ENCODE data around the gene FBN1.

FBN1 gene

DNA sequence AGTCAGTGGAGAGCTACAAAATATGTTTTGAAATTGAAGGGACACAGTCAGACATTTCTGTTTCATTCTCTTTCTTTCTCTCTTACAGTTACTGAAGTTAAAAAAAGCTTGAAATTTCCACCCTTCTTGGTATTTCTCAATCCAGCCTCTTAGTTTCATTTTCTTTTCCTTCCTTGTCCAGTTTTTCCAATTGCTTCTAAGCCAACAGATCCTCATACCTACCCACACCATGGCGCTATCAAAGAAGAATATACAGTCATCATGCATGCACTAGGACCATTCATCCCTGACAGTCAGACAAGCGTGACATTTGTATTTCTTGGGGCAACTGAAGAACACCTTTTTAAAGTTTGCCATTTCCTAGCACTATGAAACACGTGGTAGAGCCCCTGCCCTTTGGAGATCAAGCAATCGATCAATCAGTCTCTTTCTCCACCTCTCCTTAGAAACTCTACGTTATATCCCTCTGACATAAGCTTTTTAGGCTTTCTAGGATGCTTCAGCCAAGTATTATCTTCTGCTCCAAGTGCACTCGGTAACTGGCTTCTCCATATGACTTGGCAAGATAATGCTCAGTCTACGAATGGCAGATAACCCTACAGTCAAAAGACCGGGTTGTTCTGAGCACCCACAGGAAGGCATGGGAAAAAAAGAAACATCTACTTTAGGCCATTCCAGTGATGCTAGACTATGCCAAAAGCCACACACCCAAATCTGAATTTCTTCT is 65.4 kb downstream of the FBN1 start:
- TF ChIP-seq, protein P1, sequence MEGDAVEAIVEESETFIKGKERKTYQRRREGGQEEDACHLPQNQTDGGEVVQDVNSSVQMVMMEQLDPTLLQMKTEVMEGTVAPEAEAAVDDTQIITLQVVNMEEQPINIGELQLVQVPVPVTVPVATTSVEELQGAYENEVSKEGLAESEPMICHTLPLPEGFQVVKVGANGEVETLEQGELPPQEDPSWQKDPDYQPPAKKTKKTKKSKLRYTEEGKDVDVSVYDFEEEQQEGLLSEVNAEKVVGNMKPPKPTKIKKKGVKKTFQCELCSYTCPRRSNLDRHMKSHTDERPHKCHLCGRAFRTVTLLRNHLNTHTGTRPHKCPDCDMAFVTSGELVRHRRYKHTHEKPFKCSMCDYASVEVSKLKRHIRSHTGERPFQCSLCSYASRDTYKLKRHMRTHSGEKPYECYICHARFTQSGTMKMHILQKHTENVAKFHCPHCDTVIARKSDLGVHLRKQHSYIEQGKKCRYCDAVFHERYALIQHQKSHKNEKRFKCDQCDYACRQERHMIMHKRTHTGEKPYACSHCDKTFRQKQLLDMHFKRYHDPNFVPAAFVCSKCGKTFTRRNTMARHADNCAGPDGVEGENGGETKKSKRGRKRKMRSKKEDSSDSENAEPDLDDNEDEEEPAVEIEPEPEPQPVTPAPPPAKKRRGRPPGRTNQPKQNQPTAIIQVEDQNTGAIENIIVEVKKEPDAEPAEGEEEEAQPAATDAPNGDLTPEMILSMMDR (IDR thresholded peaks at IDR 0.05) = no peak

DNA sequence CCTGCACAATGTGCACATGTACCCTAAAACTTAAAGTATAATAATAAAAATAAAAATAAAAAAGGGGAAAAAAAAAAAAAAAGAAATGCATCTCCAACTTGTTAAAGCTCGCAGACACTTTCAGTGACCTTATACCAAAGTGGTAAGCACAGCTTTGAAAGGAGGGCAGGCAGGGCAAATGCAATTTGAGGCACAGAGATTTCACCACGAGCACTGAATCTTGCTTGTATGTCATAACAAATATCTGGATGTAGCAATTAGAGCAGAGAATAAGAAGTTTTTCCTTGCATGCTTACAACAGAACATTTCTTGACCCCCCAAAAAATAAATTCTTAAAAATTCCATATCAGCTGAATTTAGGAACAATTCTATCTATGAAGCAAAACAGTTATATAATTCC is 66.5 kb downstream of the FBN1 start:
- TF ChIP-seq, protein P1 (IDR thresholded peaks at IDR 0.05) = no peak

DNA sequence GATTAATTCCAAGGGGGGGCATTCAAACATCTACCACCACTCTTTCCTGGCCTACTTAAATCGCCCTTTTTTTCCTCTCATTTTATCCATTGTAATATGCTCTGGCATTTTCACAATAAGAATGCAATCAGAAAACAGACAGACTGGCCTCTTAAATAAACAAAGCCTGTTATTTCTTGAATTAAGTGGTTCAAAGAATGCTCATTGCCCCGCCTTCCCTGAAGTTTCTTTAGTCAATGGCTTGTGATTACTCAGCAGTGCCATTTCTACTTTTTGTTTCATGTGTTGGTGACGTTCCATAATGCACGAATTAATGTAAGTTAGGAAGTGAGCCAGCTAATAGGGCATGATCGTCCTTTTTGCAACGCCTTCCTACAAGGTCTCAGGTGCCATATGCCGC is 68.0 kb downstream of the FBN1 start:
- TF ChIP-seq, protein P1 (IDR thresholded peaks at IDR 0.05) = no peak

DNA sequence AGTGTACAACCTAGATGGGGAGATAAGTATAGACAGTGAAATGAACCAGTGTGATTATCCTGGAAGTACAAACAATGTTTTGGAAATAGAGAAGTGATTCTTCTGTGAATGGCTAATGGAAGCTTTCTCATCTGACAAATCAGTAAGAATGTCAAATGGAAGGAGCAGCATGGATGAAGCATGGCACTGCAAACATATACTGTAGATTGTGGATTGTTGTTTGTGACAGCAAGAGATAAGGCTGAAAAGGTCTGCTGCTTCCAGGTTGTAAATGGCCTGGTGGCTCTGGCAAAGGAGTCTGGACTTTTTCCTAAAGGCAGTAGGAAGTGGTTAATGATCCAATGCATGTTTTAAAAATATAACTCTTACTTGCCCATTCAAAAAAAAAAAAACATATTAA is 71.3 kb downstream of the FBN1 start:
- TF ChIP-seq, protein P1 (IDR thresholded peaks at IDR 0.05) = no peak

DNA sequence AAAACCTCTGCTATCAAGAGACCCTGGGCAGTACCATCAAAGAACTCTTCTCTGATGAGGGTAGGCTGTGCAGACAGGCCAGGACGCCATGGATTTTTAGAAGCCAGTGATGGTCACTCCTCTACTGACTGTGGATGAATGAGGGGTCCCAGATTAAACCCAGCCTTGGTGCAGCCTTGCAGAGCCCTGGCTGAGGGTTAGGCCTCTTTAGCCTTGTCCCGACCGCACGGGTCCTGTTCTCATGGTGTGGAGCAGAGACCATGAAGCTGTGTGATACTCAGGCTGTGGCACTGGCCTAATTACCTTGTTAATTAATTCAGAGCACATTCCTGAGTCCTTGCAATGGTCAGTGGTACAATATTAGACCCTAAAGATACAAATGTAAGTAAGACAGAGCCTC is 71.7 kb downstream of the FBN1 start:
- TF ChIP-seq, protein P1 (IDR thresholded peaks at IDR 0.05) = no peak

DNA sequence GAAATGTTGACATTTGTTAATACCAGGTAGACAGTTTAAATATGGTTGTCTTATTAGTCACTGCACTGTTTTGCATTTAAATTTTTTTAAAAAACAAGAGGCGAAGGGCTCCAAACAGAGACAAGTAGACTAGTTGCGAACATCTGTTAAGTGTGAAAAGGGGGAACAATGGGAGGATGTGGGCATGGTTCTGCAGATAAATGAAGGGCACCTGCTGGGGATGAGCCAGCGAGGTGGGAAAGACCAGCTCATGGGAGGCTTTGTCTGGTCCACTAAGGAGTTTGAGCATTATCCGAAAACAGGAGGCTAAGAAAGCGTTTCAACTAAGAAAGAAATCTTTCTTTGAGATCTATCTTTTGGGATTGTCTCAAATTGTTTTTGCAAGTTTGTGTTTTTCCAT is 72.7 kb downstream of the FBN1 start:
- TF ChIP-seq, protein P1 (IDR thresholded peaks at IDR 0.05) = no peak

DNA sequence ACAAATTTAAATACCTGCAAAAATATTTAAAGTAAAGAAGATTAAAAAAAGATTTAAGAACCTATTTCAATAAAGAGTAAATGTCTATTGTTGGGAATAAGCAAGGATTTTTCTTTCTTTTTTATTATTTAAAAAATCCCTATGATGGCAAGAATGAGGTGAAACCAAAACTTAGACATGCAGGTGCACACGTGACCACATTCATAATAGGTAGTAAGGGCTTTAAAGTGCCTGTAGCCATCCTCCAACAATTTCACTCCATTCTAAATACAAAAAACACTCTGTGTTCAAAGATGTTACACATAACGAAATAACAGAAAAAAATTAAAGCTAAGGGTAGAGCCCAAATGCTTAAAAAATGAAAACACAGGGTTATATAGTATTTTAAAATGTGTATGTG is 74.0 kb downstream of the FBN1 start:
- TF ChIP-seq, protein P1 (IDR thresholded peaks at IDR 0.05) = no peak

DNA sequence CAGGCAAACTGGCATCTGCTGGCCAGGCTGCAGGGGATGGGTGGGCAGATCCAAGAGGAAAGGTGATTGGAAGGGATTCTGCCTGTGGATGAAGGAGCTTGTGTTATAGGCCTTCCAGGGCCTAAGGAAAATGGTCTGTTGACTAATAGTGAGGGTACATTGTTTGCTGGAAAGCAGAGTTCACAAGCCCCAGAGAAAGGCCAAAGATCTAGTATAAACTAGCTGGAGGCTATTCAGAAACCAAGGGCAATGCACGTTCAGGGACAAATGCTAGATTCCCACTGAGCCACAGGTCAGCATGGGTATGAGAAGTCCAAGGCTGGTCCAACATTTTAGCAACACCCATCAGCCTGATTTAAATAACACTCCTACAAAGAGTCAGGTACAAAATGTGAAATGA is 74.7 kb downstream of the FBN1 start:
- TF ChIP-seq, protein P1 (IDR thresholded peaks at IDR 0.05) = no peak

Data from LNCAP (cell line).